ENCODE measurements around the gene RRM2. TPM values are rescaled to one million over a fixed set of nuclear protein-coding genes. Genes with fewer than 3 reads are reported as not detected.

RRM2 gene
- total and polyA plus RNA-seq, 2 of the 4 experiments (the other 2 are of a cell fraction), result 53.6 to 68.5 TPM

- Histone ChIP-seq H3K4me1 (ENCODE audit: control insufficient read depth, insufficient read depth, low read length) (no peaks in the 10 kb centered on the region), H3K14ac (replicated peaks; ENCODE audit: low read depth, low read length) (no peak overlapping the region)
- dilution Hi-C loops (cut with HindIII; ENCODE audit: low sequenced_read_pairs, unreplicated experiment), result no loop called here
Measured at GRCh38 chr2:10151462-10151861, 28.9 kb downstream of the RRM2 start.

More at GRCh38 chr2:10151462-10151861, 28.9 kb downstream of the RRM2 start:
- H3K9me1 ChIP-seq (ENCODE audit: insufficient read depth, low read length), result peaks cover 4% of the 10 kb centered on the region; the same call in 1 of the 2 replicates
- in situ Hi-C loops (cut with MboI; ENCODE audit: low sequenced_read_pairs) (no loop called here), intact Hi-C loops (cut with micrococcal nuclease) (no loop called here)
- H2BK20ac ChIP-seq (ENCODE audit: low read depth, low read length), result no peak overlapping the region
- no peak overlapping the region for H4K91ac ChIP-seq (ENCODE audit: insufficient read depth, low read depth, low read length)
- CTCF ChIA-PET, result no interaction called here
- no peak overlapping the region for H3K4me2 ChIP-seq (ENCODE audit: low read depth, low read length)
- H2AK5ac ChIP-seq (ENCODE audit: low read depth, low read length), result no peak overlapping the region
- no peak for DNase-seq
- no peak overlapping the region for H4K5ac ChIP-seq (ENCODE audit: low read depth, low read length)
- no peaks in the 10 kb centered on the region for H3K36me3 ChIP-seq (ENCODE audit: control insufficient read depth, insufficient read depth, low read length)
- H3K9me3 ChIP-seq (ENCODE audit: control insufficient read depth, insufficient read depth, low read length), result no peaks in the 10 kb centered on the region
- no TSS peak for BruUV-seq (replicated peaks)
- no peak overlapping the region for H2BK15ac ChIP-seq (ENCODE audit: low read depth, low read length)
- 100% methylated on average over 3 of the region's 5 CpGs; no CpG with 5 or more reads in 1 of the 2 experiments for WGBS, 2 experiments (ENCODE audit: extremely low coverage in 2 of 2, insufficient read length in 1 of 2)
- no peak overlapping the region for H3K4me3 ChIP-seq (ENCODE audit: insufficient read depth, low read depth, low read length)
- no peak overlapping the region for H2BK120ac ChIP-seq (ENCODE audit: low read depth, low read length)
- no peak overlapping the region for H3K27ac ChIP-seq (ENCODE audit: insufficient read depth, low read length)
- H3K9ac ChIP-seq (ENCODE audit: low read depth, low read length), result no peak overlapping the region
- POLR2A ChIA-PET (ENCODE audit: unreplicated experiment), result no interaction called here
- no peaks in the 10 kb centered on the region for H4K20me1 ChIP-seq (ENCODE audit: insufficient read depth, low read length)
- no peaks in the 10 kb centered on the region for H3K27me3 ChIP-seq (ENCODE audit: control insufficient read depth, insufficient read depth, low read length)
- H2AK9ac ChIP-seq (replicated peaks; ENCODE audit: low read depth, low read length, poor library complexity), result no peak overlapping the region
- no peak for ATAC-seq (ENCODE audit: low read depth)
- H3K56ac ChIP-seq (ENCODE audit: extremely low read depth, insufficient read depth, low read length), result no peak overlapping the region
- H2AFZ ChIP-seq (replicated peaks; ENCODE audit: low read length, poor library complexity), result no peak overlapping the region
- no peak overlapping the region for H3K18ac ChIP-seq (ENCODE audit: low read depth, low read length)
- TF ChIP-seq MXI1 (IDR thresholded peaks at IDR 0.05; ENCODE audit: borderline replicate concordance, low read depth, low read length) (no peak), FOS (IDR thresholded peaks at IDR 0.05; ENCODE audit: low read depth, low read length) (no peak), POLR2A (IDR thresholded peaks at IDR 0.05; ENCODE audit: low read depth, low read length) (no peak), ELK1 (IDR thresholded peaks at IDR 0.05; ENCODE audit: borderline replicate concordance, low read depth, low read length) (no peak), SMC3 (IDR thresholded peaks at IDR 0.05; ENCODE audit: low read depth, low read length) (no peak), USF2 (IDR thresholded peaks at IDR 0.05; ENCODE audit: low read depth, low read length) (no peak), MAZ (IDR thresholded peaks at IDR 0.05; ENCODE audit: borderline replicate concordance, low read depth, low read length) (no peak)
- no peak overlapping the region for H3K23ac ChIP-seq (ENCODE audit: low read depth, low read length)
- no peaks in the 10 kb centered on the region for H3K79me1 ChIP-seq (ENCODE audit: low read depth in 1 of 2, low read length in 2 of 2)
- no peak overlapping the region for H4K8ac ChIP-seq (ENCODE audit: low read depth in 2 of 2, low read length in 2 of 2)
- H2BK5ac ChIP-seq (ENCODE audit: low read depth, low read length, poor library complexity, severe bottlenecking), result no peak overlapping the region
- H3K4ac ChIP-seq (ENCODE audit: low read depth, low read length), result no peak overlapping the region
